Nephron (organoid): Measurements from ENCODE around the gene CSNK1D.

Experiments
- H3K27ac Mint-ChIP-seq, 3 experiments: 2 replicates each; pipeline ENCODE4 v1.8.0; 2020; ENCODE audit warnings: mixed read lengths in 3 of 3, mild to moderate bottlenecking in 2 of 3, moderate library complexity in 1 of 3
- H3K27me3 Mint-ChIP-seq: 2 replicates; pipeline ENCODE4 v1.8.0; 2021; ENCODE audit warnings: low read depth, mild to moderate bottlenecking, moderate library complexity, mixed read lengths
- H3K36me3 Mint-ChIP-seq: 2 replicates; pipeline ENCODE4 v1.8.0; 2020; ENCODE audit warnings: low read depth, mixed read lengths
- H3K4me1 Mint-ChIP-seq: 2 replicates; pipeline ENCODE4 v1.8.0; 2020; ENCODE audit warnings: mixed read lengths
- H3K4me3 Mint-ChIP-seq, 3 experiments: 2 replicates each; pipeline ENCODE4 v1.8.0; 2020; ENCODE audit warnings: mild to moderate bottlenecking in 3 of 3, mixed read lengths in 3 of 3, moderate library complexity in 2 of 3
- H3K9me3 Mint-ChIP-seq: 2 replicates; pipeline ENCODE4 v1.8.0; 2020; ENCODE audit warnings: mixed read lengths
- TF ChIP-seq, protein P1 (sequence below), 3 experiments: fragments of 200-600 bp; sonication (generic); IDR thresholded peaks; one replicate each; pipeline ENCODE4 v1.5.0; 2021; ENCODE audit warnings: antibody characterized with exemption in 3 of 3; ENCODE audit not compliant: unreplicated experiment in 3 of 3

CSNK1D gene

DNA sequence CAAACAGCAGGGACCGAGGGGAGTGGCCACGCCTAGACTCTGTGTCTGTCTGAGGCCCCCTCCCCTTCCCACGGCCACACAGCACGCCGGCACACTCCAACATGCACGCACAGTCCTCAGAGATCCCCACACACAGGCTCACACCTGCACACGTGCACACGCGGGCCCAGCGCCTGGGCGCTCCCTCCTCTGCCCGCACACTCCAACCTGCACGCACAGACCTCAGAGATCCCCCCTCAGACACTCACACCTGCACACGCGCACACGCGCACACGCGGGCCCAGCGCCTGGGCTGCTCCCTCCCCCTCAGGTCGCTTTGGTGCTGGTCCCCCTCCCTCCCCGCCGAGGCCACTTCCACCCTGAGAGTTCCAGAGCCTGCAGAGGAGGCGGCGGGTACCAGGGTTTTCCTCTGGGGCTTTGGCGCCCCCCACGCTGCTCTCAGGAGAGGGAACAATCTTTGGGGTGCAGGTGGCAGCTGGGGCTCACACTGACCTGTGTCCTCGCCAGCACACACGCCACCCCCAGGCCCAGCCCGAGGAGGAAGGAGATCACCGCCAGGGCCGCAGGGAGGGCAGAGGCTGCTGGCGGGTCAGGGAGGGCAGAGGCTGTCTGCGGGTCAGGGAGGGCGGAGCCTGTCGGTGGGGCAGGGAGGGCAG, 42.3 kb upstream of the CSNK1D start:
- H3K4me3 Mint-ChIP-seq = peak overlapping the region; percentile 31 to 55 (median 34)
- peaks cover 19% of the 10 kb centered on the region for H3K27me3 Mint-ChIP-seq
- peaks cover 5% of the 10 kb centered on the region for H3K4me1 Mint-ChIP-seq
- no peaks in the 10 kb centered on the region for H3K36me3 Mint-ChIP-seq
- no peak overlapping the region for H3K27ac Mint-ChIP-seq
- no peaks in the 10 kb centered on the region for H3K9me3 Mint-ChIP-seq
- TF ChIP-seq, protein P1, sequence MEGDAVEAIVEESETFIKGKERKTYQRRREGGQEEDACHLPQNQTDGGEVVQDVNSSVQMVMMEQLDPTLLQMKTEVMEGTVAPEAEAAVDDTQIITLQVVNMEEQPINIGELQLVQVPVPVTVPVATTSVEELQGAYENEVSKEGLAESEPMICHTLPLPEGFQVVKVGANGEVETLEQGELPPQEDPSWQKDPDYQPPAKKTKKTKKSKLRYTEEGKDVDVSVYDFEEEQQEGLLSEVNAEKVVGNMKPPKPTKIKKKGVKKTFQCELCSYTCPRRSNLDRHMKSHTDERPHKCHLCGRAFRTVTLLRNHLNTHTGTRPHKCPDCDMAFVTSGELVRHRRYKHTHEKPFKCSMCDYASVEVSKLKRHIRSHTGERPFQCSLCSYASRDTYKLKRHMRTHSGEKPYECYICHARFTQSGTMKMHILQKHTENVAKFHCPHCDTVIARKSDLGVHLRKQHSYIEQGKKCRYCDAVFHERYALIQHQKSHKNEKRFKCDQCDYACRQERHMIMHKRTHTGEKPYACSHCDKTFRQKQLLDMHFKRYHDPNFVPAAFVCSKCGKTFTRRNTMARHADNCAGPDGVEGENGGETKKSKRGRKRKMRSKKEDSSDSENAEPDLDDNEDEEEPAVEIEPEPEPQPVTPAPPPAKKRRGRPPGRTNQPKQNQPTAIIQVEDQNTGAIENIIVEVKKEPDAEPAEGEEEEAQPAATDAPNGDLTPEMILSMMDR (IDR thresholded peaks at IDR 0.05; ENCODE audit: unreplicated experiment in 3 of 3) = no peak

DNA sequence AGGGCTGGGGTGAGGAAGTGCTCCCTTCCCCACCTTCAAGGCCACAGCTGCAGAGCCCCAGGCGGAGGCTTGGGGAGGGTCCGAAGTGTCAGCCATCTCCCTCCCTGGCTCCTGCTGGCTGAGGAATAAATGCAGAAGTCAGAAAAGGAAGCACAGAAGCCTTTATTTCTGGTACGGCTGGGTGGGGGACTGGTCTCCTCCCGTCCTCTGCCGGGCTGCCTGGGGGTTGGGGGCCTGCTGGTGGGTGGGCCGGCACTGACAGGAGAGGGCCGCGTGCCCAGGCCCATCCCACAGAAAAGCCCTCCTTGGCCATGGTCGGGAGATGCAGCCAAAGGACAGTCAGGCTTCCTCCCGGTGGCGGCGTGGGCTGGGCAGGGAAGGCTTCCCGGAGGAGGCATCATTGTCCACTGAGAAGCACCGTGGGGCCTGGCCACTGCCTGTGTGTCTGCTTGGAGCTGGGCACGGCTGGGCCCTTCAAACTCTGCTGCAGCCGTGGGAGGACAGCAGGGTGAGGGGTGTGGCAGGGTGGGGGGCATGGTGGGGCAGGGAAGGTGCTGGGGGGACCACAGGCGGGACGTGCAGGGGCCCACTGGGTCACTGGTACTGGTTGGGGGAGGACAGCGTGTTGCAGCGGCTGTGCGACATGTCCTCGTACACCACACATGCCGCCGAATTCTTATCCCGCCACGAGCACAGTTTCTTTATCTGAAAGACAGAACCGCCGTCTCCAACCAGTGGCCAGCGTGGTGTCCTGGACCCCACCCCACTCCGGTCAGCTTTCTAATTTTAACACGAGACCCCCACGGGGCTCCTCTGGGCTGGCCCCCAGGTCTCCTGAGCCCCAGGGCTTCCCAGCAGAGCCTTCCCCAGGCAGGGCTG, 41.5 kb upstream of the CSNK1D start:
- H3K4me1 Mint-ChIP-seq = peaks cover 5% of the 10 kb centered on the region
- peaks cover 19% of the 10 kb centered on the region for H3K27me3 Mint-ChIP-seq
- H3K9me3 Mint-ChIP-seq = no peaks in the 10 kb centered on the region
- H3K36me3 Mint-ChIP-seq = no peaks in the 10 kb centered on the region
- no peak overlapping the region for H3K27ac Mint-ChIP-seq
- TF ChIP-seq, protein P1 (IDR thresholded peaks at IDR 0.05; ENCODE audit: unreplicated experiment in 3 of 3) = no peak
- H3K4me3 Mint-ChIP-seq = no peak overlapping the region

DNA sequence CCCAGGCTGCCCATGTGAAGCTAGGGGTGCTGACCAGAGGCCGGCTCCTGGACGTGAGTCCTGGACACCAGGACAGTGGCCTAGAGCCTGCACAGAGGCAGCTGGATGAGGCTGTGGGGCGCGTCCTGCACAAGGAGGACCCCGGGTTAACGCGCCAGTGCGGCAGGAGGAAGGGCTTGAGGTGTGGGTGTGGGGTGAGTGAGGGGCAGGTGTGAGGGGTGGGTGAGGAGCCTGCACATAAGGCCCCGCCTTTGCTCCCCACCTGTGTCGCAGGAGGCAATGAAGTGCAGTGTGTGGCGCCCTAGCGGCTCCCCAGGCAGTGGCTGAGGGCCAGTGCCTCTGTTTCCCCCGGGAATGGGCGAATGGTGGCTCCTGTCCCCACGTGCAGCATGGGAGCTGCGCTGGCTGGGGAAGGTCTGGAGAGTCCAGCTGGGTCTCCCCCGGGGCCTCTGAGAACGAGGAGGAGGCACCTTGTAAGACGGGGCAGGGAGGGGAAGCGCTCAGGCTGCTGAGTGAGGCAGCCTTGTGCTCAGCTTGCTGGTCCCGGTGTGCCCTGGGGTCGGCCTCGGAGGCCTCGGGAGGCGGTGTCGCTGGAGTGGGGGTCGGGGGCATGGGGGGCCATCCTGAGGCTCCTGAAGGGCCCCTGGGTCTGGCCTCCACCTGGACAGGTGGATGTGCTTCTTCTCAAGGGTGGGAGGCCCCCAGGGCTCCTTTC, 40.7 kb upstream of the CSNK1D start:
- Mint-ChIP-seq H3K36me3 (no peaks in the 10 kb centered on the region), H3K4me3 (no peak overlapping the region), H3K27ac (no peak overlapping the region), H3K9me3 (no peaks in the 10 kb centered on the region), H3K27me3 (peaks cover 19% of the 10 kb centered on the region), H3K4me1 (peaks cover 5% of the 10 kb centered on the region)
- TF ChIP-seq, protein P1 (IDR thresholded peaks at IDR 0.05; ENCODE audit: unreplicated experiment in 3 of 3) = no peak

DNA sequence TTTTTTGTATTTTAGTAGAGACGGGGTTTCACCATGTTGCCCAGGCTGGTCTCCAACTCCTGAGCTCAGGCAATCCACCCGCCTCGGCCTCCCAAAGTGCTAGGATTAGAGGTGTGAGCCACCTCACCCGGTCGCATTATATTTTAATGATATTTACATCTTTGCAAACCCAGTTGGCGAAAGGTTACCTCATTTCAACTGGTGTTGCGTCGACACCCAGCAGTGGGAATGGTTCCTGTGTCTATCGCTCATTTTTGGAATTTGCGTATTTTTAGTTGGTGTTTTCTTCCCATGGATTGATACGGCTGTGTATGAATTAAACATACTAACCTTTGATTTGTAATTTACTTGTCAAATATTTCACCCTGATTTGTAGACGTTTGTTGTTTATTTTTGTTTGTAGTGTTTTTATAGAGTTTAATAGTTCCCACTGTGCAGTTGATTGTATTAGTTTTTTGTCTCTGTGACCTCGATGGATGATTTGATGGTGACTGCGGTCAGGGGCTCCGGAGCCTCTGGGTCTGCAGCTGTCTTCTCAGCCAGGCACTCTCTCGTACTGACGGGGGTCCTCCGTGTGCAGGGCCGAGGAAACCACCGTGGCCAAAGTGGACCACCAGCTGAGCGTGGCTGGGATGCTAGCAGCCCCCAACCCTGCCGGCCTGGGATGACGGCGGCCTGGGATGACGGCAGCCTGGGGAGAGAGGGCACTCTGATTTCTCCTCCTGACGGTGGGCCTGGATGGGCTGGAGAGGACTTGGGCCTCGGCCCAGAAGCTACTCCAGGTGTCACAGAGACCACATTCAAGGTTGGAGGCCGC, 39.9 kb upstream of the CSNK1D start:
- peaks cover 11% of the 10 kb centered on the region for H3K4me1 Mint-ChIP-seq
- H3K9me3 Mint-ChIP-seq = no peaks in the 10 kb centered on the region
- TF ChIP-seq, protein P1 (IDR thresholded peaks at IDR 0.05; ENCODE audit: unreplicated experiment in 3 of 3) = no peak
- peaks cover 25% of the 10 kb centered on the region for H3K27me3 Mint-ChIP-seq
- no peak overlapping the region for H3K27ac Mint-ChIP-seq
- H3K4me3 Mint-ChIP-seq = no peak overlapping the region
- H3K36me3 Mint-ChIP-seq = no peaks in the 10 kb centered on the region

DNA sequence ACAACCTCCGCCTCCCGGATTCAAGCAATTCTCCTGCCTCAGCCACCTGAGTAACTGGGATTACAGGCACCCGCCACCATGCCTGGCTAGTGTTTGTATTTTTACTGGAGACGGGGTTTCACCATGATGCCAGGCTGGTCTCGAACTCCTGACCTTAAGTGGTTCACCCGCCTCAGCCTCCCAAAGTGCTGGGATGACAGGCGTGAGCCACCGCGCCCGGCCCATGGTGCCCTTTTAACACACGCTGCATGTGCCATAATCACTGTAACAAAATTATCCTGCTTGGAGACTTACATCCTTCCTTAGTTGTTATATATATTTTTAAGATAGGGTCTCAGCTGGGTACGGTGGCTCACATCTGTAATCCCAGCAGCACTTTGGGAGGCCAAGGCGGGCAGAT, 38.5 kb upstream of the CSNK1D start:
- Mint-ChIP-seq H3K4me1 (peaks cover 16% of the 10 kb centered on the region), H3K27ac (no peak overlapping the region), H3K4me3 (no peak overlapping the region), H3K36me3 (no peaks in the 10 kb centered on the region), H3K9me3 (no peaks in the 10 kb centered on the region), H3K27me3 (peaks cover 23% of the 10 kb centered on the region)
- TF ChIP-seq, protein P1 (IDR thresholded peaks at IDR 0.05; ENCODE audit: unreplicated experiment in 3 of 3) = no peak
